GM19043 (cell line): ENCODE data around the gene TAP2.
"Not testable (repeated sequence)": the region's sequence is repeated elsewhere in the genome, so short reads cannot be mapped to it uniquely, and the experiment has no call there.

Experiments used
- ATAC-seq: cut with Tn5 transposase; IDR thresholded peaks from one replicate; pipeline ENCODE4 v1.9.1; 2021; ENCODE audit warnings: low read depth; ENCODE audit not compliant: unreplicated experiment

TAP2 gene

GRCh38 chr6:32836873-32837272, 1.7 kb downstream of the TAP2 start:
- ATAC-seq = no peak

- ATAC-seq = no peak
Observed at GRCh38 chr6:32835167-32835893, 3.2 kb downstream of the TAP2 start.

GRCh38 chr6:32833664-32834063, 4.9 kb downstream of the TAP2 start:
- ATAC-seq = no peak

GRCh38 chr6:32832535-32832934, 6.0 kb downstream of the TAP2 start:
- no peak for ATAC-seq

- ATAC-seq = no peak
Observed at GRCh38 chr6:32830936-32831335, 7.6 kb downstream of the TAP2 start.

- no peak for ATAC-seq
Observed at GRCh38 chr6:32830017-32830416, 8.5 kb downstream of the TAP2 start.

GRCh38 chr6:32829495-32829894, 9.0 kb downstream of the TAP2 start:
- no peak for ATAC-seq

- ATAC-seq = no peak
Observed at GRCh38 chr6:32827025-32827424, 11.5 kb downstream of the TAP2 start.

- ATAC-seq = no peak
Observed at GRCh38 chr6:32825966-32826365, 12.6 kb downstream of the TAP2 start.

- no peak for ATAC-seq
Observed at GRCh38 chr6:32819729-32820128, 18.8 kb downstream of the TAP2 start.

- no peak for ATAC-seq
Observed at GRCh38 chr6:32818867-32819266, 19.7 kb downstream of the TAP2 start.

GRCh38 chr6:32816746-32817204, 21.8 kb downstream of the TAP2 start, which contains the start of gene HLA-DOB:
Gene HLA-DOB (minus strand): TSS chr6:32817002. CDS start chr6:32816951, 51 bp downstream.
- no peak for ATAC-seq

- ATAC-seq = no peak
Observed at GRCh38 chr6:32815996-32816395, 22.5 kb downstream of the TAP2 start.

- ATAC-seq = no peak
Observed at GRCh38 chr6:32815115-32815514, 23.4 kb downstream of the TAP2 start.

- ATAC-seq = no peak
Observed at GRCh38 chr6:32814145-32814544, 24.4 kb downstream of the TAP2 start.

GRCh38 chr6:32809171-32809570, 29.4 kb downstream of the TAP2 start:
- ATAC-seq = no peak

- ATAC-seq = no peak
Observed at GRCh38 chr6:32807020-32807580, 31.4 kb downstream of the TAP2 start.

- ATAC-seq = not testable (repeated sequence)
Observed at GRCh38 chr6:32805404-32805803, 33.1 kb downstream of the TAP2 start.

GRCh38 chr6:32803416-32803815, 35.1 kb downstream of the TAP2 start:
- ATAC-seq = no peak

GRCh38 chr6:32799740-32800139, 38.8 kb downstream of the TAP2 start:
- no peak for ATAC-seq

- ATAC-seq = no peak
Observed at GRCh38 chr6:32799168-32799567, 39.4 kb downstream of the TAP2 start.
